Muscle of leg (tissue), 11 donors: Measurements from ENCODE around the gene USO1. TPM values are rescaled to one million over a fixed set of nuclear protein-coding genes. Genes with fewer than 3 reads are reported as not detected.

Source experiments
- DNase-seq: peaks from one replicate; pipeline ENCODE4 v3.0.0; 2013
- H3K27ac ChIP-seq: one replicate; pipeline ENCODE4 v1.5.1; 2013; ENCODE audit warnings: mild to moderate bottlenecking, low read length, control low read depth
- H3K27me3 ChIP-seq: one replicate; pipeline ENCODE4 v1.6.1; 2013; ENCODE audit warnings: low read length; ENCODE audit not compliant: control insufficient read depth, insufficient read depth
- H3K36me3 ChIP-seq: one replicate; pipeline ENCODE4 v1.6.1; 2013; ENCODE audit warnings: low read length; ENCODE audit not compliant: control insufficient read depth, insufficient read depth
- H3K4me1 ChIP-seq: one replicate; pipeline ENCODE4 v1.6.1; 2013; ENCODE audit warnings: low read length; ENCODE audit not compliant: control insufficient read depth, insufficient read depth
- H3K4me3 ChIP-seq: one replicate; pipeline ENCODE4 v1.5.1; 2013; ENCODE audit warnings: low read length, control low read depth
- H3K9me3 ChIP-seq: replicated peaks from 2 replicates; pipeline ENCODE4 v1.6.1; 2013; ENCODE audit warnings: low read depth, low read length; ENCODE audit not compliant: control insufficient read depth
- WGBS: methylation state at CpG from one replicate; pipeline ENCODE4 v1.1.5; 2013; ENCODE audit warnings: missing lambda C conversion rate; ENCODE audit not compliant: insufficient coverage; 5-methylcytosine and 5-hydroxymethylcytosine counted together
- polyA plus RNA-seq, 8 donors: library from polyadenylated mRNA; unstranded; fragments of 120-200 nt; gene quantifications; one replicate each; pipeline versions ENCODE4 v1.2.1 to v1.2.3, GENCODE V29; 2013; ENCODE audit warnings: inconsistent platforms in 1 of 8, low replicate concordance in 1 of 8; ENCODE audit not compliant: insufficient read length in 8 of 8, insufficient read depth in 1 of 8
- total RNA-seq: library from RNA; stranded (reverse); fragments of 120-200 nt; gene quantifications from one replicate; pipeline ENCODE4 v1.2.4, GENCODE V29; 2013

The USO1 gene
- total and polyA plus RNA-seq, 9 donors, result 145 to 209 (median 175) TPM

DNA sequence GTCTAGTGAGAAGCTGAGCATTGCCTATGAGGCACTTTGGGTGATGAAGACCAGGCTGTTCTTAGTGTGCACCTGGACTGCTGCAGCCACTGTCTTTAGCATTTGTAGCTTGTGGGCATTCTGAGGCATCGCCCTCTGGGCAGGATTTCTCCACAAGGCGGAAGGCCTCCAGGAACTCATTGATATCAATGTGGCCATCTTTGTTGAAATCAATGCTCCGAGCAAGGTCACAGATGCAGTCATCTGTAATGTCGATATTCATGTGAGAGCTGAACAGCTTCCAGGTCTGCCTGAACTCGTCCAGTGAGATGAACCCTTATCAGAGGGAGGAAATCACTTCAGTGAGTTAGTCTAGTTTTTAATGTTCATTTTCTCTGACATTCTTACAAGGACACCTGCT is 136.2 kb downstream of the USO1 start:
- Histone ChIP-seq H3K4me1 (no peaks in the 10 kb centered on the region), H3K4me3 (no peak overlapping the region), H3K27ac (no peak overlapping the region), H3K27me3 (no peaks in the 10 kb centered on the region), H3K36me3 (no peaks in the 10 kb centered on the region), H3K9me3 (no peaks in the 10 kb centered on the region)
- WGBS, result 89% methylated on average over 4 of the region's 5 CpGs
- DNase-seq, result no peak

Other genes starting within 250 kb of the USO1 start
- gene RCHY1, start 210.2 kb upstream of the USO1 start, total RNA-seq, result 19.2 TPM
- gene RCHY1, start 210.2 kb upstream of the USO1 start, polyA plus RNA-seq, result 10 to 100 TPM; 23.7 to 34.1 (median 27.7) TPM
- 16.1 TPM for gene THAP6, start 210.1 kb upstream of the USO1 start, total RNA-seq
- 10 to 100 TPM; 10.5 to 16.6 (median 12.2) TPM for gene THAP6, start 210.1 kb upstream of the USO1 start, polyA plus RNA-seq
- gene ODAPH, start 168.5 kb upstream of the USO1 start, total RNA-seq, result not detected
- gene ODAPH, start 168.5 kb upstream of the USO1 start, polyA plus RNA-seq, result under 1 TPM in 2 of 8 donors, not detected in 6; 0.18 to 0.22 TPM
- 0.22 TPM for gene CDKL2, start 94.0 kb upstream of the USO1 start, total RNA-seq
- gene CDKL2, start 94.0 kb upstream of the USO1 start, polyA plus RNA-seq, result under 1 TPM; 0.08 to 0.26 (median 0.15) TPM
- 116 TPM for gene G3BP2, start 51.2 kb upstream of the USO1 start, total RNA-seq
- gene G3BP2, start 51.2 kb upstream of the USO1 start, polyA plus RNA-seq, result 100 to 1,000 TPM in 7 of 8 donors, 10 to 100 TPM in 1; 97.7 to 180 (median 161) TPM
- 0.04 TPM for gene PPEF2, start 177.9 kb downstream of the USO1 start, total RNA-seq
- under 1 TPM in 4 of 8 donors, not detected in 4; 0.07 to 0.43 (median 0.27) TPM for gene PPEF2, start 177.9 kb downstream of the USO1 start, polyA plus RNA-seq
- gene NAAA, start 216.4 kb downstream of the USO1 start, total RNA-seq, result 8.8 TPM
- 10 to 100 TPM in 7 of 8 donors, 1 to 10 TPM in 1; 7.4 to 21.6 (median 12.0) TPM for gene NAAA, start 216.4 kb downstream of the USO1 start, polyA plus RNA-seq